Right lobe of liver (tissue), 6 donors: Measurements from ENCODE around the gene TLE4. TPM values are rescaled to one million over a fixed set of nuclear protein-coding genes. Genes with fewer than 3 reads are reported as not detected.

Experiments
- ATAC-seq, 4 donors: fragments of 200-7000 bp; cut with Tn5 transposase; one replicate each; pipeline ENCODE4 v1.9.1; 2020; ENCODE audit warnings: mild to moderate bottlenecking in 4 of 4, moderate library complexity in 4 of 4
- DNase-seq, 3 donors: peaks; one replicate each; pipeline ENCODE4 v3.0.0-alpha.2; 2020
- H3K27ac ChIP-seq, 3 donors: fragments of 200-600 bp; one replicate each; pipeline ENCODE4 v1.8.0; 2022
- H3K27me3 ChIP-seq, 2 donors: fragments of 200-600 bp; one replicate each; pipeline ENCODE4 v1.8.0; 2022
- H3K36me3 ChIP-seq, 4 donors: fragments of 200-600 bp; sonication (generic) in 1 of 4; one replicate each; pipeline versions ENCODE4 v1.5.1 to v1.8.0; 2017 to 2022; ENCODE audit warnings: control low read depth in 1 of 4
- H3K4me1 ChIP-seq, 4 donors: fragments of 200-600 bp; sonication (generic) in 1 of 4; one replicate each; pipeline versions ENCODE4 v1.5.1 to v1.8.0; 2017 to 2022; ENCODE audit warnings: control low read depth in 1 of 4
- H3K4me3 ChIP-seq, 3 donors: fragments of 200-600 bp; one replicate each; pipeline ENCODE4 v1.8.0; 2022
- H3K9me3 ChIP-seq, 4 donors: fragments of 200-600 bp; sonication (generic) in 1 of 4; one replicate each; pipeline versions ENCODE4 v1.5.1 to v1.8.0; 2017 to 2022; ENCODE audit warnings: control low read depth in 1 of 4
- POLR2A ChIP-seq: fragments of 450-650 bp; IDR thresholded peaks from one replicate; pipeline ENCODE4 v1.6.1; 2017; ENCODE audit warnings: antibody characterized with exemption, mild to moderate bottlenecking
- WGBS: methylation state at CpG from one replicate; pipeline ENCODE4 v1.1.6; 2018; ENCODE audit warnings: low coverage, low lambda C conversion rate; ENCODE audit not compliant: insufficient coverage; ENCODE audit errors: missing lambda C conversion rate; 5-methylcytosine and 5-hydroxymethylcytosine counted together
- intact Hi-C, 2 donors: fragments of 100-400 bp; cut with DNase I; formaldehyde crosslinking; loops; one replicate each; pipeline versions ENCODE4 v1.11.2 to v1.14.1; 2022
- total RNA-seq, 6 experiments: library from RNA; depleted of rRNA in 2 of 6; stranded (reverse); fragments of >200 nt in 2 of 6; fragmentation: NEBNext Ultra II Directional in 3 of 6; extraction: Animal tissue kit (Norgen Biotek cat#: 25700) in 3 of 6; gene quantifications; one replicate each; pipeline versions ENCODE4 v1.1.0 to v1.2.4, GENCODE V29; 2016 to 2023
- TF ChIP-seq, protein P1 (sequence below), 4 donors: fragments of 200-600 bp in 3 of 4; fragments of 450-650 bp in 1 of 4; IDR thresholded peaks; one replicate each; pipeline versions ENCODE4 v1.5.1 to v1.8.0; 2016 to 2022; ENCODE audit warnings: antibody characterized with exemption in 4 of 4, mild to moderate bottlenecking in 2 of 4
- donor health status: DM: no; HTN: yes; CAD: no.
- donor health status: DM: no; HTN: no; CAD: no.
- donor health status: DM: no; HTN: no; CAD: no.
- donor health status: DM: no; HTN: yes; CAD: no.
- donor health status: DM: no; HTN: yes; CAD: no.

Gene TLE4
- total RNA-seq, 6 experiments from 2014 or later, result 2.9 to 8.3 (median 5.7) TPM

DNA sequence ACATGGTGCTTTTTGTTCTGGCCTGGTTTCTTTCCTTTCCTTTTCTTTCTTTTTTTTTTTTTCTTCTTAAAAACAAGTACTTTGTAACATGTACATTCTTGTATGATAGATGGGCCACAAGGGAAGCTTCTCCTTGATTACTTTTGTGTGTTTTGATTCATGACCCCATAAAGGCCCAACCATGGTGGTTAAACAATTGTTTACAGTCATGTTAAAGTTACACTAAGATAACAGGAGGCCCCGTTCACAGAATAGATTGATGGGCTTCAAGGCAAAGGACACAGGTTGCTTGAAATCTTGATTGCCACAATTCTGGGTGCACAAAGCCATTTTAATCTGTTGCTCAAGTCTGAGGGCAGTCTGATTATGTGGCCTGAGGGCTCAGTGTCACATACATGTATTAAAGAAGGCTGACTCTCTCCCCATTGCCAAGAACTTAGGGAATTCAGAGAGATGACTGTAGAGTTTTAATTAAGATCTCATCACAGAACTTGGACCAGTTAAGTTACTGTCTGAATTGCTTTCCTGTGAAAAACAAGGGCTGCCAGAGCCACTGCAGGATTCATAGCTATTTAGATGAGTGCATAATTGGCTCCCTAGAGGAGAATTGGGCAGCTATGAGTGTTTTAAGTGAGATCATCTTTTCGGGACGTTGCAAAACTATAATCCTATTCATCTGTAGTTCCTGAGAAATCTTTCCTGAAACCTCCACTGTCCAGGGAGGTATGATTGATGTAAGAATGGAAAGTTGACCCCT lies 163.4 kb downstream of the TLE4 start:
- Histone ChIP-seq H3K27me3 (no peaks in the 10 kb centered on the region), H3K27ac (no peak overlapping the region), H3K36me3 (no peaks in the 10 kb centered on the region), H3K4me3 (no peak overlapping the region), H3K9me3 (no peaks in the 10 kb centered on the region), H3K4me1 (no peaks in the 10 kb centered on the region)
- no peak for TF ChIP-seq POLR2A
- TF ChIP-seq, protein P1, sequence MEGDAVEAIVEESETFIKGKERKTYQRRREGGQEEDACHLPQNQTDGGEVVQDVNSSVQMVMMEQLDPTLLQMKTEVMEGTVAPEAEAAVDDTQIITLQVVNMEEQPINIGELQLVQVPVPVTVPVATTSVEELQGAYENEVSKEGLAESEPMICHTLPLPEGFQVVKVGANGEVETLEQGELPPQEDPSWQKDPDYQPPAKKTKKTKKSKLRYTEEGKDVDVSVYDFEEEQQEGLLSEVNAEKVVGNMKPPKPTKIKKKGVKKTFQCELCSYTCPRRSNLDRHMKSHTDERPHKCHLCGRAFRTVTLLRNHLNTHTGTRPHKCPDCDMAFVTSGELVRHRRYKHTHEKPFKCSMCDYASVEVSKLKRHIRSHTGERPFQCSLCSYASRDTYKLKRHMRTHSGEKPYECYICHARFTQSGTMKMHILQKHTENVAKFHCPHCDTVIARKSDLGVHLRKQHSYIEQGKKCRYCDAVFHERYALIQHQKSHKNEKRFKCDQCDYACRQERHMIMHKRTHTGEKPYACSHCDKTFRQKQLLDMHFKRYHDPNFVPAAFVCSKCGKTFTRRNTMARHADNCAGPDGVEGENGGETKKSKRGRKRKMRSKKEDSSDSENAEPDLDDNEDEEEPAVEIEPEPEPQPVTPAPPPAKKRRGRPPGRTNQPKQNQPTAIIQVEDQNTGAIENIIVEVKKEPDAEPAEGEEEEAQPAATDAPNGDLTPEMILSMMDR (IDR thresholded peaks at IDR 0.05), result no peak
- DNase-seq, result no peak
- ATAC-seq, result no peak
- 51% methylated on average over 3 of the region's 3 CpGs for WGBS
- intact Hi-C loops, result no loop called here

- no peak for ATAC-seq
- WGBS, result 66% methylated on average over 5 of the region's 5 CpGs
- TF ChIP-seq, protein P1 (IDR thresholded peaks at IDR 0.05), result no peak
- no peak for TF ChIP-seq POLR2A
- no peaks in the 10 kb centered on the region for H3K9me3 ChIP-seq
- no peak overlapping the region for H3K4me3 ChIP-seq
- DNase-seq, result no peak
- H3K36me3 ChIP-seq, result no peaks in the 10 kb centered on the region
- intact Hi-C loops, result no loop called here
- H3K4me1 ChIP-seq, result no peaks in the 10 kb centered on the region
- H3K27me3 ChIP-seq, result no peaks in the 10 kb centered on the region
- no peak overlapping the region for H3K27ac ChIP-seq
Measured at GRCh38 chr9:79736051-79736450, 164.3 kb downstream of the TLE4 start.

GRCh38 chr9:79741381-79741780 lies 169.6 kb downstream of the TLE4 start:
- Histone ChIP-seq H3K36me3 (no peaks in the 10 kb centered on the region), H3K9me3 (no peaks in the 10 kb centered on the region), H3K4me1 (no peaks in the 10 kb centered on the region), H3K27me3 (no peaks in the 10 kb centered on the region), H3K27ac (no peak overlapping the region), H3K4me3 (no peak overlapping the region)
- no peak for ATAC-seq
- intact Hi-C loops, result no loop called here
- TF ChIP-seq, protein P1 (IDR thresholded peaks at IDR 0.05), result no peak
- TF ChIP-seq POLR2A, result no peak
- DNase-seq, result no peak
- 54% methylated on average over 3 of the region's 3 CpGs for WGBS

DNA sequence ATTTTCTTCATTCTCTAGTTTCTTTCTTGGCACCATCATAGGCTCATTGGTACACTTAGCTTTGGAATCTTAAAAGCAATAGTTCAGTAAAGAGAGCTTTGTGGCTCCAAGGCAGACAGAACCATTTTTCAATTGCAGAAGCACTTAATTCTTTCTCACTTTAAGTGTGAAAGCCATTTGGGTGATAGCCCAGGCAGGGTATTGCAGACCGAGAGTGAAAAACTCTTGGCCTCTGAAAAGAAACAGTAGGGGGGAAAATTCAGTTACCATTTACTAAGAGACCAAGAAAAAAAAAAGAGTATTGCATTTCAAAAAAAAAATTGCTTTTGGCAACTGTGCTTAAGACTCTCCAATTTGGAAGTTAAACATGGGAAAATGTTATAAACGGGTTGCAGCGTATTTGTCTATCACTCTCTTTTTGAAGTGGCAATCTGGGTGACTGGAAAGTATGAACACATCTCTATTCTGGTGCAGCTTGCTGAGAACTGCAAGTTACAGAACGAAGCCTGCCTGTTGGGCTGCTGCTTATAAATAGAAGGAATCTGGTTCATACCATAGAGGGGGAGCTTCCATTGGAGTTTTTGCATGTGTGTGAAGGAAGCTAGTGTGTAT lies 170.5 kb downstream of the TLE4 start:
- intact Hi-C loops, result no loop called here
- H3K4me3 ChIP-seq, result no peak overlapping the region
- H3K9me3 ChIP-seq, result no peaks in the 10 kb centered on the region
- no peaks in the 10 kb centered on the region for H3K27me3 ChIP-seq
- no peak for ATAC-seq
- H3K4me1 ChIP-seq, result no peaks in the 10 kb centered on the region
- DNase-seq, result no peak
- 55% methylated on average over 3 of the region's 4 CpGs for WGBS
- no peaks in the 10 kb centered on the region for H3K36me3 ChIP-seq
- no peak overlapping the region for H3K27ac ChIP-seq
- TF ChIP-seq POLR2A, result no peak
- TF ChIP-seq, protein P1 (IDR thresholded peaks at IDR 0.05), result no peak
